Melanocyte of skin (primary cell): ENCODE data around the gene TCP11. TPM values are rescaled to one million over a fixed set of nuclear protein-coding genes. Genes with fewer than 3 reads are reported as not detected.

Experiments
- small RNA-seq, 2 donors: library from RNA; depleted of rRNA; stranded (forward); fragments of <200 nt; gene quantifications; one replicate each; pipeline ENCODE3, GENCODE V24; 2012
- total RNA-seq, 2 donors: library from RNA; depleted of rRNA; stranded (reverse); fragments of >200 nt; gene quantifications; 2 replicates each; pipeline ENCODE4 v1.2.3, GENCODE V29; 2012

TCP11 gene
- total RNA-seq, result under 1 TPM in 1 of 2 donors, not detected in 1; 0.33 TPM

GRCh38 chr6:35141007-35141655, at the start of gene TCP11:
Gene TCP11, minus strand, starts transcription at chr6:35141339. Its CDS starts 469 bp downstream, at chr6:35140870.

Small RNA genes lying within 50 kb of the gene (small RNA-seq; reads per million reads assigned to genes)
- gene AL138721.1, result 0 to 0.06 reads per million in 2 donors

Other genes starting within 250 kb of the TCP11 start
- gene SCUBE3, start 72.6 kb upstream of the TCP11 start, total RNA-seq, result under 1 TPM; under 0.01 TPM
- 10 to 100 TPM; 15.3 to 20.0 TPM for gene ZNF76, start 118.4 kb upstream of the TCP11 start, total RNA-seq
- under 1 TPM; under 0.01 TPM for gene DEF6, start 156.5 kb upstream of the TCP11 start, total RNA-seq
- gene PPARD, start 201.2 kb upstream of the TCP11 start, total RNA-seq, result 1 to 10 TPM; 8.3 to 8.7 TPM